Panc1 (cell line): ENCODE results near the gene GALNT9. TPM values are rescaled to one million over a fixed set of nuclear protein-coding genes. Genes with fewer than 3 reads are reported as not detected.

Experiments used
- ATAC-seq: fragments of 200-7000 bp; cut with Tn5 transposase; 2 replicates; pipeline ENCODE4 v1.9.1; 2020; ENCODE audit warnings: mild to moderate bottlenecking, moderate library complexity
- BruUV-seq: library from RNA; stranded (reverse); fragments of 400-500 nt; replicated peaks from 2 replicates; lab custom pipeline; 2021; lab: Mats Ljungman, UMichigan
- CTCF ChIA-PET: fragments of 300-600 bp; sonication (Branson Sonifier 250); formaldehyde crosslinking; loops from one replicate; lab custom pipeline; 2022; ENCODE audit warnings: antibody characterized with exemption; lab: Charles Lee
- POLR2A ChIA-PET: fragments of 300-600 bp; sonication (Branson Sonifier 250); formaldehyde crosslinking; loops from one replicate; lab custom pipeline; 2022; ENCODE audit warnings: antibody characterized with exemption; lab: Charles Lee
- DNase-seq: peaks from one replicate; pipeline ENCODE4 v3.0.0-alpha.2; 2010; ENCODE audit warnings: low read depth, low spot score
- H3K27ac ChIP-seq: 2 replicates; pipeline ENCODE4 v1.5.1; 2011; ENCODE audit warnings: mild to moderate bottlenecking, low read length, inconsistent platforms
- H3K27me3 ChIP-seq: fragments of 200-500 bp; sonication (Bioruptor generic); 2 replicates; pipeline ENCODE4 v1.6.0; 2014; ENCODE audit warnings: low read length, inconsistent platforms; ENCODE audit not compliant: control insufficient read depth, insufficient read depth
- H3K36me3 ChIP-seq: fragments of 200-500 bp; sonication (Bioruptor generic); 2 replicates; pipeline ENCODE4 v1.5.1; 2014; ENCODE audit warnings: inconsistent platforms, mild to moderate bottlenecking, low read length, moderate library complexity; ENCODE audit not compliant: control insufficient read depth, insufficient read depth
- H3K4me1 ChIP-seq: 2 replicates; pipeline ENCODE4 v1.5.1; 2011; ENCODE audit warnings: inconsistent platforms, mild to moderate bottlenecking, low read length, moderate library complexity; ENCODE audit not compliant: control insufficient read depth, insufficient read depth
- H3K4me3 ChIP-seq, 2 experiments: 2 replicates each; pipeline ENCODE4 v1.5.1; 2011 to 2012; ENCODE audit warnings: low read depth in 2 of 2, low read length in 2 of 2, mild to moderate bottlenecking in 2 of 2, inconsistent platforms in 1 of 2, moderate library complexity in 1 of 2
- H3K9me3 ChIP-seq: fragments of 200-500 bp; sonication (Bioruptor generic); 2 replicates; pipeline ENCODE4 v1.5.1; 2014; ENCODE audit warnings: low read depth, mild to moderate bottlenecking, inconsistent platforms, low read length, moderate library complexity; ENCODE audit not compliant: control insufficient read depth, insufficient read depth
- CTCF ChIP-seq: fragments of 450-650 bp; IDR thresholded peaks from 2 replicates; pipeline ENCODE4 v1.5.1; 2017; ENCODE audit warnings: mild to moderate bottlenecking
- POLR2AphosphoS5 ChIP-seq: IDR thresholded peaks from 2 replicates; pipeline ENCODE4 v1.6.1; 2012; ENCODE audit warnings: mild to moderate bottlenecking, low read depth, low read length, moderate library complexity
- SIN3A ChIP-seq: IDR thresholded peaks from 2 replicates; pipeline ENCODE4 v1.6.1; 2012; ENCODE audit warnings: low read depth, mild to moderate bottlenecking, low read length, moderate library complexity, borderline replicate concordance; ENCODE audit not compliant: insufficient read depth
- TCF7L2 ChIP-seq: IDR thresholded peaks from 2 replicates; pipeline ENCODE4 v1.6.1; 2011; ENCODE audit warnings: mild to moderate bottlenecking, low read depth, low read length, inconsistent platforms
- in situ Hi-C: cut with HindIII; loops from 2 replicates; pipeline ENCODE4 v1.10.0; 2016; ENCODE audit warnings: low sequenced_read_pairs, low pct_unique_long_range_greater_than_20kb
- intact Hi-C: fragments of 100-400 bp; cut with micrococcal nuclease; formaldehyde crosslinking; loops from one replicate; pipeline ENCODE4 v1.10.0; 2022; ENCODE audit not compliant: unreplicated experiment
- total RNA-seq: library from RNA; stranded (reverse); gene quantifications from one replicate; pipeline ENCODE4 v1.2.1, GENCODE V29; 2021; ENCODE audit not compliant: unreplicated experiment
- TF ChIP-seq, protein P1 (sequence below), 2 experiments: IDR thresholded peaks; 2 replicates each; pipeline ENCODE4 v1.6.1; 2011 to 2012; ENCODE audit warnings: low read depth in 2 of 2, control low read depth in 1 of 2, low read length in 1 of 2, mild to moderate bottlenecking in 1 of 2, moderate library complexity in 1 of 2; ENCODE audit not compliant: insufficient read depth in 1 of 2

GALNT9 gene
- total RNA-seq, 1 experiment from 2014 or later: 0.33 TPM

DNA sequence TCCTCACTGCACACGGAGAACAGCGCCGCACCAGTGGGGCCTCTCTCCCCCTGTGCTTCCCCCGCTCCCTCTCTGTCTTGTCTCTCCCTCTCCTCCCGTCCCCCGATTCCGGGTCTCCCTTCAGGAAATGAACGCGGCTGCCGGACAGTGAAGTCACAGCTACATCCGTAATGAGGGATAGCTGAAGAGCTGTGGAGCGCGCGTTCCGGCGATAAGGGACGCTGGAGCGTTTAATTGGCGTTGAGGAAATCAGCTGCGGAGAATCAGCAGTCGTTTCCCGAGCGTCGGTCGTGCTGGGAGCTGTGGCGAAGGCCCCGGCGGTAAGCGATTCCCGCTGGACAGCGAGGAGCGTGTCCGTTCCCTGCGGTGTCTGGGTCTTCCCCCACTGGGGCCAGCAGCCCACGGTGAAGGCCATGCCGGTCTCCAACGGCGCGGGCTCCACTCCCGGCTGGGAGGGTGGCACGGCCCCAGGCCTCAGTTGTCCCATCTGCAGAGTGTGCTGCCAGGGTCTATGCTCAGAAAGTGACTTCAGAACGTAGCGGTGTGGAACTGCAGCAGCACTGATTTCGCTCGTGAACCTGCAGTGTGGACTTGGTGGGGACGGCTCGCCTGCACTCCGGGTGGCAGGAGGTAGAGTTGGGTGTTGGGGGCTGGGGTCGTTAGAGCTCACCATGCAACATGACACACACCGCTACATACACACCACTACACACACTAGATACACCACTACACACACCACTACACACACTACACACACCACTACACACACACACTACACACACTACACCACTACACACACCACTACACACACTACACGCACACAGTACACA, 174.2 kb downstream of the GALNT9 start:
- ChIA-PET CTCF (no interaction called here), POLR2A (interaction anchor here (0.6 kb wide), 1 partner anchor 8 kb away, joined by 3 read pairs; no protein-coding TSS in a partner anchor)
- DNase-seq (no peak), ATAC-seq (no peak)
- no peak overlapping the region for H3K4me3 ChIP-seq
- TF ChIP-seq, protein P1, sequence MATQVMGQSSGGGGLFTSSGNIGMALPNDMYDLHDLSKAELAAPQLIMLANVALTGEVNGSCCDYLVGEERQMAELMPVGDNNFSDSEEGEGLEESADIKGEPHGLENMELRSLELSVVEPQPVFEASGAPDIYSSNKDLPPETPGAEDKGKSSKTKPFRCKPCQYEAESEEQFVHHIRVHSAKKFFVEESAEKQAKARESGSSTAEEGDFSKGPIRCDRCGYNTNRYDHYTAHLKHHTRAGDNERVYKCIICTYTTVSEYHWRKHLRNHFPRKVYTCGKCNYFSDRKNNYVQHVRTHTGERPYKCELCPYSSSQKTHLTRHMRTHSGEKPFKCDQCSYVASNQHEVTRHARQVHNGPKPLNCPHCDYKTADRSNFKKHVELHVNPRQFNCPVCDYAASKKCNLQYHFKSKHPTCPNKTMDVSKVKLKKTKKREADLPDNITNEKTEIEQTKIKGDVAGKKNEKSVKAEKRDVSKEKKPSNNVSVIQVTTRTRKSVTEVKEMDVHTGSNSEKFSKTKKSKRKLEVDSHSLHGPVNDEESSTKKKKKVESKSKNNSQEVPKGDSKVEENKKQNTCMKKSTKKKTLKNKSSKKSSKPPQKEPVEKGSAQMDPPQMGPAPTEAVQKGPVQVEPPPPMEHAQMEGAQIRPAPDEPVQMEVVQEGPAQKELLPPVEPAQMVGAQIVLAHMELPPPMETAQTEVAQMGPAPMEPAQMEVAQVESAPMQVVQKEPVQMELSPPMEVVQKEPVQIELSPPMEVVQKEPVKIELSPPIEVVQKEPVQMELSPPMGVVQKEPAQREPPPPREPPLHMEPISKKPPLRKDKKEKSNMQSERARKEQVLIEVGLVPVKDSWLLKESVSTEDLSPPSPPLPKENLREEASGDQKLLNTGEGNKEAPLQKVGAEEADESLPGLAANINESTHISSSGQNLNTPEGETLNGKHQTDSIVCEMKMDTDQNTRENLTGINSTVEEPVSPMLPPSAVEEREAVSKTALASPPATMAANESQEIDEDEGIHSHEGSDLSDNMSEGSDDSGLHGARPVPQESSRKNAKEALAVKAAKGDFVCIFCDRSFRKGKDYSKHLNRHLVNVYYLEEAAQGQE (IDR thresholded peaks at IDR 0.05; ENCODE audit: insufficient read depth in 1 of 2, low read depth in 2 of 2, low read length in 1 of 2): no peak
- TF ChIP-seq TCF7L2: no peak
- no peak for TF ChIP-seq CTCF
- no peak for TF ChIP-seq POLR2AphosphoS5
- no peak for TF ChIP-seq SIN3A
- no peaks in the 10 kb centered on the region for H3K9me3 ChIP-seq
- in situ Hi-C loops (no loop called here), intact Hi-C loops (loop anchor here (10.0 kb wide), 2 partner anchors 60 to 250 kb away; no protein-coding TSS in a partner anchor)
- no peaks in the 10 kb centered on the region for H3K4me1 ChIP-seq
- H3K36me3 ChIP-seq: no peaks in the 10 kb centered on the region
- no peak overlapping the region for H3K27ac ChIP-seq
- no peaks in the 10 kb centered on the region for H3K27me3 ChIP-seq
- BruUV-seq: no TSS peak

DNA sequence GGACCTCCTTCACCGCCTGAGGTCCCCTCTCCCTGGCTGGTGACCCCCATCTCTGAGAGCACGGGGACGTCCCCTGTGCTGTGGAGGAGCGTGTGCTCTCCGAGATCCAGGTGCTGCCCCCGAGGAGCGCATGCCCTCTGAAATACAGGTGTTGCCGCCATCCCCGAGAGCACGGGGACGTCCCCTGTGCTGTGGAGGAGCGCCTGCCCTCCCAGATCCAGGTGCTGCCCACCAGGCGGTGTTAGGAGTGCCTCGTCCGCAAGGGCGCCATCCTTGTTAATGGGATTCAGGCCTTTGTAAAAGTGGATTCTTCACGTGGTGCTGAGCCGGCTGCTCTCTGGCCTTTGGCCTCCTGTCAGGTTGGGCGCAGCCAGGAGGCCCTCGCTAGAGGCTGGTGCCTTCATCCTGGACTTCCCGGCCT, 175.0 kb downstream of the GALNT9 start:
- POLR2A ChIA-PET: no interaction called here

More for the DNA sequence above, 175.0 kb downstream of the GALNT9 start:
- intact Hi-C loops: loop anchor here (10.0 kb wide), 2 partner anchors 60 to 250 kb away; no protein-coding TSS in a partner anchor
- Histone ChIP-seq H3K27me3 (no peaks in the 10 kb centered on the region), H3K4me1 (no peaks in the 10 kb centered on the region), H3K9me3 (no peaks in the 10 kb centered on the region), H3K27ac (no peak overlapping the region), H3K4me3 (no peak overlapping the region), H3K36me3 (no peaks in the 10 kb centered on the region)
- TF ChIP-seq, protein P1 (IDR thresholded peaks at IDR 0.05; ENCODE audit: insufficient read depth in 1 of 2, low read depth in 2 of 2, low read length in 1 of 2): no peak
- TF ChIP-seq POLR2AphosphoS5 (no peak), TCF7L2 (no peak), SIN3A (no peak), CTCF (no peak)
- BruUV-seq: no TSS peak
- ATAC-seq: peak; percentile 24; the same call in 1 of the 2 replicates
- in situ Hi-C loops: no loop called here
- CTCF ChIA-PET: interaction anchor here (0.8 to 1.3 kb wide), 2 partner anchors 256 to 260 kb away, joined by 3 to 13 read pairs; no protein-coding TSS in a partner anchor
- DNase-seq: no peak
